Measurements from ENCODE around the gene MSH5. TPM values are rescaled to one million over a fixed set of nuclear protein-coding genes. Genes with fewer than 3 reads are reported as not detected.

MSH5 gene
- total RNA-seq, 4 donors from 2014 or later = 4.0 to 6.4 (median 4.5) TPM

DNA sequence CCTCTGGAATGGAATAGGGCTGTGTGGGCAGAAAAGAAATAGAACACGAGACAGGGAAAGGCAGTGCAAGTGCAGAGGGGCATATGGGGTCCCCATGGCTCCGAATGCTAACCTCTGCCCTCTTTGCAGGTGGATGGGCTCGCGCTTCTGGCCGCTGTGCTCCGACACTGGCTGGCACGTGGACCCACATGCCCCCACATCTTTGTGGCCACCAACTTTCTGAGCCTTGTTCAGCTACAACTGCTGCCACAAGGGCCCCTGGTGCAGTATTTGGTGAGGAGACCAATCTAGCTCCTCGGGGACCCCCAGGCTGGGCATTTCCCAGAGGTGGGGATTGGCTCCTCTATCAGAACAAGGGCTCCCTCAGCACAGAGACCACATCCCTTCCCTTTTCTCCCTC is 21.5 kb downstream of the MSH5 start:
- TF ChIP-seq POLR2AphosphoS5 (IDR thresholded peaks at IDR 0.05) = no peak
- no peak for TF ChIP-seq CTCF (IDR thresholded peaks at IDR 0.05)
- no peak for TF ChIP-seq EP300 (IDR thresholded peaks at IDR 0.05)
- TF ChIP-seq POLR2A (IDR thresholded peaks at IDR 0.05; ENCODE audit: low read depth) = no peak
- intact Hi-C loops (cut with DNase I) = no loop called here
- peaks cover 0 to 5% (median 0%) of the 10 kb centered on the region in 4 donors for H3K36me3 ChIP-seq
- WGBS = 95% methylated on average over 8 of the region's 8 CpGs
- H3K27me3 ChIP-seq = peaks cover 0 to 2% (median 0%) of the 10 kb centered on the region in 4 donors
- H3K4me1 ChIP-seq = peaks cover 4 to 21% (median 16%) of the 10 kb centered on the region in 4 donors
- no peak overlapping the region for H3K27ac ChIP-seq (replicated peaks in 1 of 4)
- H3K4me3 ChIP-seq = no peak overlapping the region
- DNase-seq (ENCODE audit: extremely low spot score) = no peak
- H3K9me3 ChIP-seq = no peaks in the 10 kb centered on the region

- Histone ChIP-seq H3K27ac (replicated peaks in 1 of 4) (no peak within 1 kb of the TSS), H3K4me1 (peaks cover 4 to 25% (median 19%) of the 10 kb centered on the region in 4 donors), H3K27me3 (peaks cover 0 to 3% (median 0%) of the 10 kb centered on the region in 4 donors), H3K4me3 (no peak within 1 kb of the TSS), H3K9me3 (no peaks in the 10 kb centered on the region), H3K36me3 (peaks cover 0 to 5% (median 0%) of the 10 kb centered on the region in 4 donors)
- no peak for TF ChIP-seq POLR2AphosphoS5 (IDR thresholded peaks at IDR 0.05)
- TF ChIP-seq CTCF (IDR thresholded peaks at IDR 0.05) = no peak
- TF ChIP-seq EP300 (IDR thresholded peaks at IDR 0.05) = no peak
- no peak for TF ChIP-seq POLR2A (IDR thresholded peaks at IDR 0.05; ENCODE audit: low read depth)
- DNase-seq (ENCODE audit: extremely low spot score) = no peak
- 74% methylated on average over 4 of the region's 4 CpGs for WGBS
- intact Hi-C loops (cut with DNase I) = no loop called here
Observed at GRCh38 chr6:31762356-31762755, 22.6 kb downstream of the MSH5 start, which contains the start of gene SAPCD1. Gene SAPCD1, plus strand, starts transcription at chr6:31762656. Its CDS starts 399 bp downstream, at chr6:31763055.

GRCh38 chr6:31762878-31763618 is 23.2 kb downstream of the MSH5 start:
- Histone ChIP-seq H3K36me3 (peaks cover 0 to 5% (median 0%) of the 10 kb centered on the region in 4 donors), H3K4me3 (no peak overlapping the region), H3K9me3 (no peaks in the 10 kb centered on the region), H3K27me3 (peaks cover 0 to 3% (median 0%) of the 10 kb centered on the region in 4 donors), H3K27ac (replicated peaks in 1 of 4) (no peak overlapping the region), H3K4me1 (peaks cover 4 to 25% (median 19%) of the 10 kb centered on the region in 4 donors)
- 77% methylated on average over 3 of the region's 8 CpGs for WGBS
- no peak for TF ChIP-seq CTCF (IDR thresholded peaks at IDR 0.05)
- TF ChIP-seq EP300 (IDR thresholded peaks at IDR 0.05) = no peak
- intact Hi-C loops (cut with DNase I) = no loop called here
- no peak for DNase-seq (ENCODE audit: extremely low spot score)

DNA sequence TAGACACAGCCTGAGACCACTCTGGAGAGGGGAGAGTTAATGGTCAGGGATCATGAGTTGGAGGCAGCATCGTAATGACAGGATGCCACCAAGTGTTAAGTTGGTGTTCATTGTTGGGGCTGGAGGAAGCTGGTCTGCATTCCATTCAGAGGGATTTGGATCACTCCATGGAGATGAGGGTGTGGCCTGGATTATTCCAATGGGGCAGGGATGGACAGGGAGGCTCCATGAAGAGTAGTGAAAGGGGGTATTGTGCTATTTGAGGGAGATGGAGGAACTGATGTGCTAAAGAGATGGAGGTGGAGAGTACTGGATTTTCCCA is 23.8 kb downstream of the MSH5 start:
- Histone ChIP-seq H3K4me1 (peaks cover 4 to 25% (median 19%) of the 10 kb centered on the region in 4 donors), H3K27ac (replicated peaks in 1 of 4) (no peak overlapping the region), H3K27me3 (peaks cover 0 to 3% (median 0%) of the 10 kb centered on the region in 4 donors), H3K4me3 (no peak overlapping the region), H3K36me3 (peaks cover 0 to 5% (median 0%) of the 10 kb centered on the region in 4 donors), H3K9me3 (no peaks in the 10 kb centered on the region)
- intact Hi-C loops (cut with DNase I) = no loop called here
- no peak for DNase-seq (ENCODE audit: extremely low spot score)
- TF ChIP-seq POLR2A (IDR thresholded peaks at IDR 0.05; ENCODE audit: low read depth) = no peak
- TF ChIP-seq POLR2AphosphoS5 (IDR thresholded peaks at IDR 0.05) = no peak
- no peak for TF ChIP-seq EP300 (IDR thresholded peaks at IDR 0.05)
- no peak for TF ChIP-seq CTCF (IDR thresholded peaks at IDR 0.05)
- 22% methylated on average over 1 of the region's 1 CpG for WGBS

All from esophagus muscularis mucosa (tissue), 4 donors.